Small intestine (tissue), 7 donors: ENCODE measurements around the gene TMEM255B. TPM values are rescaled to one million over a fixed set of nuclear protein-coding genes. Genes with fewer than 3 reads are reported as not detected.
A peak's percentile ranks its signal among the peaks of the same experiment; 100 is the strongest.
"Not testable (repeated sequence)": the region's sequence is repeated elsewhere in the genome, so short reads cannot be mapped to it uniquely, and the experiment has no call there.

Experiments used
- DNase-seq, 2 donors: peaks; one replicate each; pipeline versions ENCODE4 v3.0.0 to v3.0.0-alpha.2; 2013
- FAIRE-seq: peaks from 2 replicates; lab custom pipeline; 2012; peaks lifted over from hg19 to GRCh38; lab: Jason Lieb, UNC
- H3K27ac ChIP-seq, 3 donors: one replicate each; pipeline ENCODE4 v1.5.1; 2013; ENCODE audit warnings: low read length in 2 of 3, mild to moderate bottlenecking in 2 of 3, control low read depth in 1 of 3, inconsistent platforms in 1 of 3, low read depth in 1 of 3, moderate library complexity in 1 of 3
- H3K27me3 ChIP-seq, 3 donors: one replicate each; pipeline ENCODE4 v1.6.1; 2013; ENCODE audit warnings: low read length in 3 of 3, inconsistent platforms in 1 of 3; ENCODE audit not compliant: control insufficient read depth in 3 of 3, insufficient read depth in 3 of 3
- H3K36me3 ChIP-seq, 3 donors: one replicate each; pipeline ENCODE4 v1.6.1; 2013; ENCODE audit warnings: low read length in 3 of 3, inconsistent platforms in 1 of 3, low read depth in 1 of 3, mild to moderate bottlenecking in 1 of 3, moderate library complexity in 1 of 3; ENCODE audit not compliant: control insufficient read depth in 3 of 3, insufficient read depth in 2 of 3
- H3K4me1 ChIP-seq, 3 donors: one replicate each; pipeline ENCODE4 v1.6.1; 2013; ENCODE audit warnings: low read length in 2 of 3, inconsistent platforms in 1 of 3, low read depth in 1 of 3, mild to moderate bottlenecking in 1 of 3, moderate library complexity in 1 of 3; ENCODE audit not compliant: control insufficient read depth in 3 of 3, insufficient read depth in 2 of 3
- H3K4me3 ChIP-seq, 3 donors: one replicate each; pipeline ENCODE4 v1.5.1; 2013; ENCODE audit warnings: low read length in 3 of 3, control low read depth in 1 of 3, inconsistent platforms in 1 of 3, low read depth in 1 of 3, mild to moderate bottlenecking in 1 of 3, moderate library complexity in 1 of 3
- H3K9me3 ChIP-seq, 2 donors: one replicate each; pipeline ENCODE4 v1.6.1; 2013; ENCODE audit warnings: low read depth in 1 of 2, low read length in 1 of 2; ENCODE audit not compliant: control insufficient read depth in 2 of 2, insufficient read depth in 1 of 2
- WGBS, 3 donors: extraction: QIAGEN DNeasy Blood & Tissue Kit; methylation state at CpG; one replicate each; pipeline ENCODE4 v1.1.7; 2013; 5-methylcytosine and 5-hydroxymethylcytosine counted together
- polyA plus RNA-seq, 4 donors: library from polyadenylated mRNA; stranded (reverse) in 3 of 4; unstranded in 1 of 4; fragments of 200-250 nt in 3 of 4; fragments of 120-200 nt in 1 of 4; gene quantifications; one replicate each; pipeline versions ENCODE4 v1.2.1 to v1.2.3, GENCODE V29; 2013
- donor health status: healthy with polysubstance abuse.
- donor health status: control.
- donor health status: control.
- donor health status: Bipolar disorder and iron deficiency.
- donor health status: healthy.

TMEM255B gene
- polyA plus RNA-seq, 4 donors: 1.4 to 9.3 (median 2.6) TPM; not detected in 1

- Histone ChIP-seq H3K27ac (peak overlapping the region in 2 of 3 donors; percentile 47 to 78), H3K27me3 (peaks cover 0 to 18% (median 0%) of the 10 kb centered on the region in 3 donors), H3K9me3 (peaks cover 2 to 11% of the 10 kb centered on the region in 2 donors), H3K4me3 (peak overlapping the region in 1 of 3 donors; percentile 31)
- DNase-seq: peak in 1 of 2 donors; percentile 59
- H3K4me1 ChIP-seq, FAIRE-seq, H3K36me3 ChIP-seq: not testable (repeated sequence)
- WGBS, 3 donors: 27 to 39% (median 36%) methylated on average over 21 to 36 of the region's 54 CpGs
Measured at GRCh38 chr13:113726106-113726821, 32.8 kb upstream of the TMEM255B start.

- Histone ChIP-seq H3K36me3 (no peaks in the 10 kb centered on the region), H3K9me3 (peaks cover 2 to 11% of the 10 kb centered on the region in 2 donors), H3K4me1 (peaks cover 0 to 3% (median 0%) of the 10 kb centered on the region in 3 donors), H3K4me3 (no peak overlapping the region), H3K27ac (no peak overlapping the region), H3K27me3 (peaks cover 0 to 18% (median 0%) of the 10 kb centered on the region in 3 donors)
- FAIRE-seq (no peak), DNase-seq (no peak)
- 73 to 80% (median 78%) methylated on average over 10 of the region's 10 CpGs for WGBS, 3 donors
Measured at GRCh38 chr13:113726961-113727411, 32.0 kb upstream of the TMEM255B start.

- Histone ChIP-seq H3K4me3 (no peak overlapping the region), H3K27me3 (peaks cover 0 to 18% (median 0%) of the 10 kb centered on the region in 3 donors), H3K27ac (no peak overlapping the region), H3K9me3 (peaks cover 2 to 11% of the 10 kb centered on the region in 2 donors), H3K36me3 (no peaks in the 10 kb centered on the region), H3K4me1 (peaks cover 0 to 3% (median 0%) of the 10 kb centered on the region in 3 donors)
- WGBS, 3 donors: 86 to 92% (median 91%) methylated on average over 12 to 16 of the region's 16 CpGs
- no peak for FAIRE-seq
- DNase-seq: no peak
Measured at GRCh38 chr13:113728571-113729054, 30.4 kb upstream of the TMEM255B start.

- no peak for DNase-seq
- H3K27ac ChIP-seq: no peak overlapping the region
- H3K9me3 ChIP-seq: peaks cover 2 to 11% of the 10 kb centered on the region in 2 donors
- no peaks in the 10 kb centered on the region for H3K36me3 ChIP-seq
- 39 to 56% (median 49%) methylated on average over 31 to 34 of the region's 34 CpGs for WGBS, 3 donors
- FAIRE-seq: no peak
- H3K4me1 ChIP-seq: peaks cover 0 to 3% (median 0%) of the 10 kb centered on the region in 3 donors
- H3K4me3 ChIP-seq: no peak overlapping the region
- H3K27me3 ChIP-seq: peaks cover 0 to 18% (median 0%) of the 10 kb centered on the region in 3 donors
Measured at GRCh38 chr13:113729187-113730019, 29.6 kb upstream of the TMEM255B start.

GRCh38 chr13:113730258-113730691, 28.8 kb upstream of the TMEM255B start:
- H3K4me1 ChIP-seq: peaks cover 0 to 3% (median 0%) of the 10 kb centered on the region in 3 donors
- no peak for FAIRE-seq

GRCh38 chr13:113730831-113731191, 28.2 kb upstream of the TMEM255B start:
- no peak overlapping the region for H3K4me3 ChIP-seq
- FAIRE-seq: no peak
- WGBS, 3 donors: 80 to 81% (median 81%) methylated on average over 4 of the region's 4 CpGs

More at GRCh38 chr13:113730258-113730691, 28.8 kb upstream of the TMEM255B start:
- Histone ChIP-seq H3K27me3 (peaks cover 0 to 18% (median 0%) of the 10 kb centered on the region in 3 donors), H3K9me3 (peaks cover 2 to 11% of the 10 kb centered on the region in 2 donors), H3K36me3 (no peaks in the 10 kb centered on the region), H3K27ac (no peak overlapping the region), H3K4me3 (no peak overlapping the region)
- WGBS, 3 donors: 55 to 64% (median 61%) methylated on average over 18 to 21 of the region's 21 CpGs
- DNase-seq: no peak

GRCh38 chr13:113731192-113732175, 27.5 kb upstream of the TMEM255B start:
- no peak for DNase-seq

More at GRCh38 chr13:113730831-113731191, 28.2 kb upstream of the TMEM255B start:
- peaks cover 2 to 11% of the 10 kb centered on the region in 2 donors for H3K9me3 ChIP-seq
- no peaks in the 10 kb centered on the region for H3K36me3 ChIP-seq
- peaks cover 0 to 18% (median 0%) of the 10 kb centered on the region in 3 donors for H3K27me3 ChIP-seq
- no peak for DNase-seq
- H3K27ac ChIP-seq: no peak overlapping the region
- H3K4me1 ChIP-seq: peaks cover 0 to 3% (median 0%) of the 10 kb centered on the region in 3 donors

More at GRCh38 chr13:113731192-113732175, 27.5 kb upstream of the TMEM255B start:
- H3K36me3 ChIP-seq: no peaks in the 10 kb centered on the region
- peaks cover 0 to 18% (median 0%) of the 10 kb centered on the region in 3 donors for H3K27me3 ChIP-seq
- H3K4me1 ChIP-seq: peaks cover 0 to 7% (median 0%) of the 10 kb centered on the region in 3 donors
- no peak for FAIRE-seq
- 76 to 85% (median 84%) methylated on average over 30 to 32 of the region's 32 CpGs for WGBS, 3 donors
- peaks cover under 1 to 11% of the 10 kb centered on the region in 2 donors for H3K9me3 ChIP-seq
- H3K27ac ChIP-seq: no peak overlapping the region
- no peak overlapping the region for H3K4me3 ChIP-seq
